K562 (cell line): ENCODE data around the gene AKIRIN1.

Source experiments
- RBM22 ChIP-seq: fragments of 200-400 bp; formaldehyde crosslinking; IDR thresholded peaks from 2 replicates; pipeline ENCODE4 v1.6.1; 2018; ENCODE audit warnings: low read length, low read depth; ENCODE audit not compliant: poor library complexity, severe bottlenecking
- RNF2 ChIP-seq: sonication (generic); IDR thresholded peaks from 2 replicates; pipeline ENCODE4 v1.6.1; 2016
- TF ChIP-seq, protein P1 (sequence below): fragments of 450-650 bp; formaldehyde crosslinking; IDR thresholded peaks from 2 replicates; pipeline ENCODE4 v1.4.0; 2020; ENCODE audit warnings: mild to moderate bottlenecking, mixed read lengths
- TF ChIP-seq, protein P2 (sequence below), 3 experiments: IDR thresholded peaks in 2 of 3; conservative IDR thresholded peaks in 1 of 3; 2 replicates each; pipeline ENCODE4 v1.5.1; 2011 to 2012; ENCODE audit warnings: low read length in 3 of 3, mild to moderate bottlenecking in 3 of 3, control low read depth in 2 of 3, improper control_type of control experiment in 1 of 3, inconsistent platforms in 1 of 3, low read depth in 1 of 3, mixed read lengths in 1 of 3, moderate library complexity in 1 of 3; ENCODE audit not compliant: insufficient read depth in 2 of 3

DNA sequence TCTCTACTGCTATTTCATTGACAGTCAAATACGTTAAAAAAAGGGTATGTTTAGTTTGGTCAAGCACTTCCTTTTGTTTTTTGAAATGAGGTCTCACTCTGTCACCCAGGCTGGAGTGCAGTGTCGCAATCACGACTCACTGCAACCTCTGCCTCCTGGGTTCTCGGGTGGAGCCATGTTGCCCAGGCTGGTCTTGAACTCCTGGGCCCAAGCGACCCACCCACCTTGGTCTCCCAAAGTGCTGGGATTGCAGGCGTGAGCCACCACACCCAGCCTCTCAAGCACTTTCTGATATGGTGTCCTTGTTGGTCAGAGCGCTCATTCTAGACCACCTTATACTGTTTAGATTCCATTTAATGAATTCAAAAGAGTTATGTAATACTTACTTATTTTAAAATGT is 28.5 kb upstream of the AKIRIN1 start:
- TF ChIP-seq RBM22 (no peak), RNF2 (no peak)
- TF ChIP-seq, protein P1, sequence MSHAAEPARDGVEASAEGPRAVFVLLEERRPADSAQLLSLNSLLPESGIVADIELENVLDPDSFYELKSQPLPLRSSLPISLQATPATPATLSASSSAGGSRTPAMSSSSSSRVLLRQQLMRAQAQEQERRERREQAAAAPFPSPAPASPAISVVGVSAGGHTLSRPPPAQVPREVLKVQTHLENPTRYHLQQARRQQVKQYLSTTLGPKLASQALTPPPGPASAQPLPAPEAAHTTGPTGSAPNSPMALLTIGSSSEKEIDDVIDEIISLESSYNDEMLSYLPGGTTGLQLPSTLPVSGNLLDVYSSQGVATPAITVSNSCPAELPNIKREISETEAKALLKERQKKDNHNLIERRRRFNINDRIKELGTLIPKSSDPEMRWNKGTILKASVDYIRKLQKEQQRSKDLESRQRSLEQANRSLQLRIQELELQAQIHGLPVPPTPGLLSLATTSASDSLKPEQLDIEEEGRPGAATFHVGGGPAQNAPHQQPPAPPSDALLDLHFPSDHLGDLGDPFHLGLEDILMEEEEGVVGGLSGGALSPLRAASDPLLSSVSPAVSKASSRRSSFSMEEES (CRISPR knock-in tag), result no peak
- TF ChIP-seq, protein P2, sequence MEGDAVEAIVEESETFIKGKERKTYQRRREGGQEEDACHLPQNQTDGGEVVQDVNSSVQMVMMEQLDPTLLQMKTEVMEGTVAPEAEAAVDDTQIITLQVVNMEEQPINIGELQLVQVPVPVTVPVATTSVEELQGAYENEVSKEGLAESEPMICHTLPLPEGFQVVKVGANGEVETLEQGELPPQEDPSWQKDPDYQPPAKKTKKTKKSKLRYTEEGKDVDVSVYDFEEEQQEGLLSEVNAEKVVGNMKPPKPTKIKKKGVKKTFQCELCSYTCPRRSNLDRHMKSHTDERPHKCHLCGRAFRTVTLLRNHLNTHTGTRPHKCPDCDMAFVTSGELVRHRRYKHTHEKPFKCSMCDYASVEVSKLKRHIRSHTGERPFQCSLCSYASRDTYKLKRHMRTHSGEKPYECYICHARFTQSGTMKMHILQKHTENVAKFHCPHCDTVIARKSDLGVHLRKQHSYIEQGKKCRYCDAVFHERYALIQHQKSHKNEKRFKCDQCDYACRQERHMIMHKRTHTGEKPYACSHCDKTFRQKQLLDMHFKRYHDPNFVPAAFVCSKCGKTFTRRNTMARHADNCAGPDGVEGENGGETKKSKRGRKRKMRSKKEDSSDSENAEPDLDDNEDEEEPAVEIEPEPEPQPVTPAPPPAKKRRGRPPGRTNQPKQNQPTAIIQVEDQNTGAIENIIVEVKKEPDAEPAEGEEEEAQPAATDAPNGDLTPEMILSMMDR (IDR thresholded peaks at IDR 0.05 in 2 of 3, conservative IDR thresholded peaks at IDR 0.05 in 1 of 3; ENCODE audit: insufficient read depth in 2 of 3, low read depth in 1 of 3, low read length in 3 of 3), result no peak
